GM21381 (cell line): ENCODE measurements around the gene LGMN.
"Not testable (repeated sequence)": the region's sequence is repeated elsewhere in the genome, so short reads cannot be mapped to it uniquely, and the experiment has no call there.

Experiments
- ATAC-seq: cut with Tn5 transposase; IDR thresholded peaks from one replicate; pipeline ENCODE4 v1.9.1; 2021; ENCODE audit warnings: mild to moderate bottlenecking, moderate library complexity; ENCODE audit not compliant: unreplicated experiment

Gene LGMN

DNA sequence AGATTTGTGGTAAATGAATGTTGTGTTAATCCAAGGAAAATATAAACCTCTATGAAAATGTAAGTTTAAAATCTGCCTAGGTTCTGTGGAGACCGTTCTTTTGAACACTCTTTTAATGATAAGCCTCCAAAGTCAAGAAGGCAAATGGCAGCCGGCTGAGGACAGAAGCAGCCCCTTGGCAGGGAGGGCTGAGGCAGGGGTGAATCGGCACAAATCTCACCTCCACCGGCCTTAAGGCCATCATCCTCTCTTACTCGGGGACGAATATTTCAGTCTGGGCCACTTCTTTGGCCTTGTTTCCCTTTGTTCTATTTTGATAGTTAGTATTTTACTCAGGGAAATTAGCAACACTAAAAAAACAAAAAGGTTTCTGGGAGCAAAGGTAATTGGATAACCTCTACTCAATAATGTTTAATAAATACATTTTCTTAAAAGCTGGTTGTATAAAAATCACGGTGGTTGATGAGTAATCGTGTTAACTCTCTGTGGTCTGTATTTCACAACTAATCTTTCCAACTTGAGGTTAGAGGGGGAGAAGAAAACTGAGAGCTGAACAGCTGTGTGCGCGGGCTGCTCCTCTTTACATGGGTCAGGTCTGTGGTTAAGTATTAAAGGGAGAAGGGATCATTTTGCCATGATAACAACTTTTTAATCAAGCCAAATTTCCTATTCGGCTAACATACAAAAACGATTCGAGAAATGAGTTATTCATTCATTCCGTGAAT, 18.6 kb downstream of the LGMN start:
- ATAC-seq: no peak

DNA sequence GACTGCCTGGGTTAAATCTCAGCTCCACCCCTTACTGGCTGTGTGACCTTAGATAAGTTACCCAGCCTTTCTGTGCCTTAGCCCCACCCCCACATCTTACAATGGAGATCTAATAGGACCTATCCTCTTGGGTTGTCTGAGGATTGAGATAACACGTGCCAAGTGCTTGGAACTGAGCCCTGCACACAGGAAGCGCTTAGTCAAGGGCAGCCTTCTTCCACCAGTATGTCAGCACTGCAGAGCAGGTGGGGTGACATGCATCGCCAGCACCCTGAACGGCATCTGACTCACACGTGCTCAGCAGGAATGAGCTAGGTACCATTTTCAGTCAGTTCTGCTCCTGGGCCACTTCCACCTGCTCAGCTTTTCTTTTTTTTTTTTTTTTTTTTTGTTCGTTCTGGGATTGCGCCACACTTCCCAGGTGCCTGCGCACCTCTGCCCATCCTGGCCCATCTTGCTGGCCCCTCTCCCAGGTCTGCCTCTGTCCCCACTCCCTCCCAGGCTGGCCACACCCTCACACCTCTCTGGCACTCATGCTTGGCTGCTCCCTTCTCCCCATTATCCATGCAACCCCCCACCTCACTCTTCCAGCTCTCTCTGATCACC, 19.6 kb downstream of the LGMN start:
- peak; percentile 51 for ATAC-seq

DNA sequence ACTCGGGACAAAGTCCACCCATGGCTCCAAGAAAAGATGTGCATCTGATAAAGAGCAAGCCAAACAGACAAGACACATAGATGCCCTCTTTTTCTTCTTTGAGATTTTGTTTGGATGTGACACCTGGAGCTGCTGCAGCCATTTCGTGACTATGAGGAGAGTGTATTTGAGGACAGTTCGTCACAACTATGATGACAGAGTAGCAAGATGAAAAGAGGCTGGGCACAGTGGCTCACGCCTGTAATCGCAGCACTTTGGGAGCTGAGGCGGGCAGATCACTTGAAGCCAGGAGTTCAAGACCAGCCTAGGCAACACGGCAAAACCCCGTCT, 21.5 kb downstream of the LGMN start:
- no peak for ATAC-seq

DNA sequence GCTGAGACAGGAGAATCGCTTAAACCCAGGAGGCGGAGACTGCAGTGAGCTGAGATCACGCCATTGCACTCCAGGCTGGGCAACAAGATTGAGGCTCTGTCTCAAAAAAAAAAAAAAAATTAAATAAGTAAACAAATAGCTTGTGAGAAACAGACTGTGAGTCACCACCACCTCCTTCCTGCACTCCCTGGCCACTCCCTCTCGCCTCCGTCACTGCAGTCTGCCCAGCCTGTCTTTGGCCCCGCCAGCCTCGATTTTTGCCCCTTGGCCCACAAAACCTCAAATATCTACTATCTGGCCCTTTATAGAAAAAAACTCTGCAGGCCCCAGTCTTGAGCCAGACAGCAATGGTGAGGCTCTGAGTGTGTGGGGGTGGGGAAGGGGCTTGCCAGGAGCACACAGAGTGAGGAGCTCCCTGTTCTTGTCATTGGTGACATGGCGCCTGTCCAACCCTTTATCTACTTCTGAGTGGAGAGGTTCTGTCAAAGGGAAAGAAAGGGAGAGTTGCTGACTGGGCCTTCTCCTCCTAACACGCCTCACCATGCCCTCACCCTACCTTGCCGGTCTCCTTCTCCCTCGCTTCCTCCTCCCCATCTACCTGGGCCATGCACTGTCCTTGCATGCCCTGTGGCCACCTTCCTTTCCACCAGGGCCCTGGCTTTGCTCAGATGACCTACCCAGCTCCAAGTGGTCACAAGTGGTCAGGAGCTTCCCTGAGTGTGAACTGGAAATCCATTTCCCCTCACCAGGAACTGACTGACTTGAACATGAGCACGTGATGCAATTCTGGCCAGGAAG, 22.1 kb downstream of the LGMN start:
- no peak for ATAC-seq

DNA sequence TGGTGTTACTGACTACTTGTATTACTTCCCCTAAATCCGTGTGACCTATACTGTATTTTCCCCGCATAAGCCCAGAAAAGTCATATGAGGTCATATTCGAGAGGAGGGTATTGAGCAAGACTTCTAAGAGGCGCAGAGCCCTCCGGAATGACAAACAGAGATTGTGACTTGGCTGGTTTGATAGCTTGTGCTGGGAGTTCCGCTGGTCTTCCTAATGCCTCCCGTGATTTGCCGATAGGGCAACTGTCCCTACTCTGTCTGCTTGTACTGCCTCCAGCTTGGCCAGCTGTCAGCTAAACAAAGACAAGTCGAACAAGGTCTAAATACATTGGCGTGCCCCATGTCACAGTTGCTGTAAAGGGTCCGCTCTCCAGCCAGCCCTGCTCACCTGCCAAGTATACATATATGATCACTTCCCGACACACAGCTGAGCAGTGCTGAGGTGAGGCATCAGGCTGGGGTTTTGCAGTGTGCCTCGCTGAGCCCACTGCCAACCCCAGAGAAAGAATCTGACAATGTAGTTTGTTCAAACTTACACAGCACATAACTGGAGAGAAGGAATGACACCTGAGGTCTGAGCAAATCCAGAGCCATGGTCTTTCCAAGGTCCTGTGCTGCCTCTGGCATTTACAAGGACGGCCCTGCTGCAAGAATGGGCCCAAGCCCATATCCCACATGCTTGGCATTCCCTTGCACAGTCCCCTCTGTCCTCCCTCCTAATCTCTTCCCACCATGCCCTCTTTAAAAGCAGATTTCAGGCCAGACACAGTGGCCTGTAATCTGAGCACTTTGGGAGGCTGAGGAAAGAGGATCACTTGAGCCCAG, 23.7 kb downstream of the LGMN start:
- ATAC-seq: no peak

DNA sequence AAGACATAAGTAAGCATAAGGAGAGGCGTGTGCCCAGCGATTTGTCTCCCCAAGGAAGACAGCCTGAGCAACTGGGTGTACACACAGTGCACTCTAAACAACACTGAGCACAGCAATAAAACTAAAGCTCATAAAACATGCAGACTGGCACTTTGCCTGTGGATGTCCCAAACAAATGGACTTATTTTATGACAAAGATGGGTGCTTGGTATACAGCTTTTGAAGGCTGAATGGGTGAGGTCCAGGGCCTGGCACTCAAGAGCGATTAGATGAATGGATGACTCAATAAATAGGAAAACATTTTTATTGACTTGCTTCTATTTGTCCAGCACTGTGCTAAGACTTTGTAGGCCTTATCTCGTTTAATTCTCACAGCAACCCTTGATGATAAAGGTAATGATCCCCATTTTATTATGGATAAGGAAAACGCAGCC, 28.5 kb downstream of the LGMN start:
- ATAC-seq: no peak

DNA sequence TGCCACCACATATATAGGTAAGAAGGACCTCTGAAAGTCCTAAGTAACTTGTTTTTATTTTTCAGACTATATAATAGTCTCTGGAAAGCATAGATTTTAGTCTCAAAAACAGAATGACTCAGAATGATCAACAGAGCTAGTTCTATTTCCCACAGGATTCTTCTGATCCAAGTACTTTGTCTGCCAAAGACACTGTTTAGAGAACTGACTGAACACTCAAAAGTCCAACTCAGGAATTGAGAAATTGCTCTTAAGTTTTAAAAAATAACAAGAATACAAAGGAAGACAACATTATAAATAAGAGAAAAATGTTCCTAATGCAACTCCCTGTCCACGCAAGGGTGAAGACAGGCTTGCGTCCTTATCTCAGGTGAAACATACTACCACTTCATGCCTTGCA, 29.0 kb downstream of the LGMN start:
- no peak for ATAC-seq

DNA sequence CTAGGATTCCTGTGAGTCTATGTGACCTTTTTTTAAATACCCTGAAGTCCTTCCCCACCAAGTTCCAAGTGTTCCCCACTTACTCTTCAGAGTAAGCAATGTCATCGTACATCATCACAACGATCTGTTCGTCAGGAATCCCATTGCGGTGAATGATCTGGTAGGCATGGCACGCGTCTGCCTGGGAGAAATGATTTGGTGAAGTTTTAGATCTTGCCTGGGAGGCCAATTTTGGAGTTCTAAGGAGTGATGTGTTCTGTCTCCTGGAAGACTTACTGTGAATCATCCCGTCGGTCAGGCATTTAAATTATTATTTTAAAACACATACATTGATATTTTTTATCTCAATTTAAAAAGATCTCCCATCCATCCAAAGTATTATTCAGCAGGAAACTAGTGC, 29.8 kb downstream of the LGMN start:
- no peak for ATAC-seq

DNA sequence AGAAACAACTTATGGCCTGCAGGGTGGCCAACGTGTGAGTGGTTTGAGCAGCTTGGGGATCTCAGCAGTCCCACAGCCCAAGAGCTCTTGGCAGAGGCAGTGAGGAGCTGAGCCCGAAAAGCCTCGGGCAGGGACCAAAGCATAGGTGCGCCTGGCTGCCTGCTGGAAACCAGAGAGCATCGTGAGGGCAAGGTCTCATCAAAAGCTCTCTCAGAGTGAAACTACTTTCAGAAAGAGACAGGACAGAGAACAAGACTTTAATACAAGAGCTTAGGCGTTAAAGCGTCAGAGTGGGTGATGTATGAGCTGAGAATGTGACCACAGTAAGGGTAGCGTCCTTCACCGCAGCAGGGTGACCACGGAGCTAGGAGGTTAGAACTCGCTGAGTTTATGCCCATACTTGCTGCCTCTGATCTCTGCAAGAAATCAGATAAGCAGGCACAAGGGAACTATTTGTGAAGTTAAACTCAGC, 30.8 kb downstream of the LGMN start:
- ATAC-seq: no peak

DNA sequence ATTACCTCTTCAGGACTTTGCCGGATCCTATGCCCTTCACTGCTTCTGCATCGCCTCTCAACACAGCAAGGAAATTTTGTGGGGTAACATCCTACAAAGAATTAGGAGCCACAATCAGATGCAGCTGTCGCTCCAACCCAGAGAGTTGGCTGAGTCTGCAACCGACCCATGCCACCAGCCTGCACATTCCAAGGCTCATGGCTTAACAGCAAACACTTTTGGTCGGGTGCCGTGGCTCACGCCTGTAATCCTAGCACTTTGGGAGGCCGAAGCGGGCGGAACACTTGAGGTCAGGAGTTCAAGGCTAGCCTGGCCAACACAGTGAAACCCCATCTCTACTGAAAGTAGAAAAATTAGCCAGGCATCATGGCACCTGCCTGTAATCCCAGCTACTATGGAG, 32.3 kb downstream of the LGMN start:
- no peak for ATAC-seq

DNA sequence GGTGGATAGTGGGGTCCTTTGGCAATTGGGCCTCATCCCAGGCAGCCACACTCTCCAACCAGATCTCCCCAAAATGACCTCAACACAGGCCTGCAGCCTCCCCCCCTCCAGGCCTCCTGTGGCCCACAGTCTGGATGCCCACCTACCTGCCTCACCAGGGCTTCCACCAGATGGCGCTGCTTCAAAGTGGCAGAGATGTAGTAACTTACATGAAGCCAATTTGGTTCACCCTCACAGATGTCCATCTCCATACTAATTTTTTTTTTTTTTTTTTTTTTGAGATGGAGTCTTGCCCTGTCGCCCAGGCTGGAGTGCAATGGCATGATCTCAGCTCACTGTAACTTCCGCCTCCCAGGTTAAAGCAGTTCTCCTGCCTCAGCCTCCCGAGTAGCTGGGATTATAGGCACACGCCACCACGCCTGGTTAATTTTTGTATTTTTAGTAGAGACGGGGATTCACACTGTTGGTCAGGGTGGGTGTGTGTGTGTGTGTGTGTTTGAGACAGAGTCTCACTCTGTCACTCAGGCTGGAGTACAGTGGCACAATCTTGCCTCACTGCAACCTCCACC, 33.6 kb downstream of the LGMN start:
- ATAC-seq: not testable (repeated sequence)

DNA sequence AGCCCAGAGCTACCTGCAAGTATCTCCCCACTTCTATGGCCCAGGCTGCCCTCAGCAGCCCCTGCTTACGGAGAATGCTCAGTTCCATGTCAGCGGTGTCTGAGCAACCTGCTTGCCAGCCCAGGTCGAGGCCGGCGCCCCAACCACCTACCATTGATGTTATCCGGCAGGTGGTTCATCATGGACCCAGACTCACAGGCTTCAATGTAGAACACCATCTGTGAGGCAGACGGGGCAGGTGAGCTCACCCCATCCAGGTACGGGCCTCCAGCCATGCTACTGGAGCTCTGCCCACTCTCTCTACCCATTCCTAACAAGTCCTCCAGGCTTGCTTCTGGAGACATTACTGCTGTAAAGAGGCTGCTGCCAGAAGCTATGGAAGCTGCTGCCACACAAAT, 35.8 kb downstream of the LGMN start:
- no peak for ATAC-seq

DNA sequence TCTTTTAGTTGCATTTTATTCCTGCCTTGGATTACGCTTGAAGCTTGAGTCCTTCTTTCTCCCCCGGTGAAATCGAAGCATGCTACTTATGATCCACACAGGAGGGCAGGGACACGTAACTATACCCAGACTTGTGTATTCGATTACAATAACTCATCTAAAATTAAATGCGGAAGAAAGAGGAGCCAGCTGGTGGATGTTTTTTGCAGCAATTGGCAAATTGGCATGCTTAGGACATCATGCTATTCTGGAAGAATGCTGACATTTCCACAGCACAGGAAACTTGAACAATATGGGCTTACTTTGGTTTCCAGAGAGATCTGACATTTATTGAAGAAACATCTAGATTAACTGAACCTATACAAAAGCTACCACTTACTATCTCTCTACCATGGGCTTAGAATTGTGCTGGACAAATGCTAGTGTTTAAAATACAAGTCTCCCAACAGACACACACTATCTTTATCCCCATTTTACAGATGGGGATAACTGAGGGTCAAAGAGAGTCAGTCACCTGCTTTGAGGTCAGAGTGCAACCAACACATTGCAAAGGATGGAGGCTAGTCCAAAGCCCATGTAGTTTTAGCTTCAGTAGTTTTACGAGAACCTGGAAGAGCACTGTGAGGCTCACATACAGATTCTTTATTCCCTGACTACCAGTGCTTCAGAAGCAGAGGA, 36.3 kb downstream of the LGMN start:
- ATAC-seq: no peak

DNA sequence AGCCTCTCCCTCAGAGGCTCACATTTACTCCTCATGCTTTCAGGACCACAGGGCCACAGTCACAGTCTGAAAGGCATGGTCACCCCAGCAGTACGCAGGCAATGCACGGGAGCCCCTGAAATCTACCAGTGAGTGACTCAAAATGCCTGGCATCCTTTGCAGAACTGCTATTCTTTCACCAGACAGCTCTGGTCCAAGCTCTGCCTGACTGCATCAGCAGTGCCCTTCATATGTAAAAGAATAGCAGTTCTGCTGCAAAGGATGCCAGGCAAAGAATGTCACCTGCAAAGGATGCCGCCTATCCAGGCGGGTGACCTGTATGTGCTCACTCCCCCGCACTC, 38.5 kb downstream of the LGMN start:
- no peak for ATAC-seq

DNA sequence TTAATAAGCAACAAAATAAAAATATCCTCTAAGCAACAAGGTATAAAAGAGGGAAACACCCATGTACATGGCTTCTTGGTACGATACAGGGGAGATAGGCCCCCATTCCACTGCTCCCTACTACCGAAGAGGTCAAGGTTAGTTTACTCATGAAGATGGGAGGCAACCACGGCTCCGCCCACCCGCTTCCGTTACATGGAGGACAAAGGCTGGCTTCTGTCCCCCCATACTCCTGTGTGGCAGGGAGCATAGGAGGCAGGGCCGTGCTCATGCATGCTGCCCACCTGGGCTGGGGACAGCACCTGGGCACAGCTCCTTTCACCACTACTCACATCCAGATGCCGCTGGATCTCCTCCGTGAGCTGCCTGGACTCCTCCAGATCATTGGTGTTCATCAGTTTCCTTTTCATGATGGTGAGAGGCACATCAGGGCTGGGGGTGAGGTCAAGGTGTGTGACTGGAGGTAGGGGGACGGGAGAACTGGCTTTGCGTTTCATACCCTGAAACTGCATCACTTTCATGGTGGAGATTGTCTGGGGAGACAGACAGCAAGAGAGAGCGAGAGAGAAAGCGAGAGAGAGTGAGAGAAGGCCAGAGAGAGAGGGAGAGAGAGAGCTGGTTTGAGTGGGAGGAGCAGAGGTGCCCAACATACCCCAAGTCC, 39.0 kb downstream of the LGMN start:
- ATAC-seq: no peak

DNA sequence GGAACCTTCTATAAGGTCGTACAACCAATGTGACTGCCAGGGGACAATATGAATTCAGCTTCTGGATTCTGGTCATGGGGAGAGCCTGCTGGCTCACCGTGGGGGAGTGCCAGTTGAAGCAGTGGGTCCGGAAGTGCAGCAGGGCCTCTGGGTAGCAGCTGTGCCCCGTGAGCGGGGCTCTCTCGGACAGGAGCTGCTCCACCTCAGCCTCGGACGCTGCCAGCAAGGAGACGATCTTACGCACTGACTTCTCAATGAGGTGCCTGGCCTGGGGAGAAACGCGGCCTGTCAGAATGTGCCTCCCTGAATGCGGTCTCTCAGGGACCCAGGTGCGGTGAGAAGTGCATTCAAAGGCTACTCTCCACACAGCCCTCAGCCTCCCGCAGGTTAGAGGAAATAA, 42.0 kb downstream of the LGMN start:
- ATAC-seq: no peak

DNA sequence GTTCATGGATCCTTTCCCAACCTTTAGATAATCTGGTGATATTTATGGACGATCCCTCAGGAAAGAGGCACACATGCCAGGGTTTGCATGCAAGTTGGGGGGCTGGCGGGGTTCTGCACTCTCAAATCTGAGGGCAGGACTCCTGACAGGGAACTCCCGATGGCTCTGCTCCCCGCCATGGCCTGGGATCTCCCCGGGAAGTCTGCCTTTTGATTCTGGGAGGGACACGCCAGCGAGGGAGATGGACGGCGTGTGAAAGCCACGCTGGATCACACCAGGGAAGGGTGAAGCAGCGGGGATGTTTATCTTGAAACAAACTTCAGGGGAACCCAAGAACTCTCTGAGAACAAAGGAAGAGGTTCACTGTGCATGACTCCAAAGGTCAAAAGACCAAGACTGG, 43.6 kb downstream of the LGMN start:
- no peak for ATAC-seq

DNA sequence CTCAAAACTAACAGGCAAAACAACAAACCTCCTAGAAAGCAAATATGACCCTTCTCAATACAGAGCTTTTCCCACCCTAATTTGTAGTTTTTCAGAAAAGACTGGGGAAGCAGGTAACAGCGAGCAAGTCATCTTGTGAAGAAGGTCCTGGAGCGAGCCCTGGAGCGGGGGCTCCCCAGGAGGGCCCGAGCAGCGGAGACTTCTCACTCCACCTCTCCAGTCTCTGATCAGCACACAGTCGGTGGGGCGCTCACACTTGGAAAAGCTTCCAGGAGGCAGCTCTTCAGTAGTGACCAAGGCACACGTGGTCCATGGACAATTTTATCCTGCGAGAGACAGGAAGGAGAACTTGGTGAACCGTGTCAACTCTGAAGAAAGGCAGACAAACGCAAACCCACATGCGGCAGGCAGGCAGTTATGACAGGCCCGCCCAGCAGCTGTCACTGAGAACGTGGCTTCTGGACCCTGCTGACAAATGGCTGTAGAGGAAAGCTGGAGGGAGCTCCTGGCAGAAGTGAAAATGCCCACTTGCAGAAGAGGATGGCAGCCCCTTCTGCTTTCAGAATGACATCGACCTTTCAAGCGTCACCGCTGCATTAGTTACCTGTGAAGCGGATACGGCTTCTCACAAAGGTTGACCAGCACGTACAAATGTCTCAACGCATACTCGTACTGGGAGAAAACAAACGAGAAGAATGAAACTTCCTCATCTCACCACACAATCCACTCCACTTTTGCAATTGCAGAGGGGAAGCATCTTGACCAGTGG, 44.2 kb downstream of the LGMN start:
- peak; percentile 93 for ATAC-seq

DNA sequence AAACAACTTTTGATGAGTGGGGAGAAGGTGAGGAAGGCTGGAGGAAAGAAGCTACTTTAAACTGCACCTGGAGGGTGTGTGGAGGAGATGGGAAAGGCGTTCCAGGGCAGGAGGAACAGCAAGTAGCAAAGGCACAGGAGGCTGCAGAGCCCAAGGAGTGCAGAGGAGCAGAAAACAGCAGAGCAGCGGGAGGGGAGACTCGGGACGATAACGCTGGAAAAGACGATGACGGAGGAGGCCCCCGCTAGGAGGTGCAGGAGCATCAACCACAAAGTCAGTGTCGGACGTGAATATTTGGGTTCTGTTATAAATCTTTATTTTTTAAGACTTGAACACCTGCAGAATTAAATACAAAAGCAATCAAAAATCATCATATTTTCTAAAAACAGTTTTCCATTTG, 44.9 kb downstream of the LGMN start:
- ATAC-seq: no peak
